Measurements from ENCODE around the gene GPRC5D. TPM values are rescaled to one million over a fixed set of nuclear protein-coding genes. Genes with fewer than 3 reads are reported as not detected.

Gene GPRC5D
- total RNA-seq, 1 donor from 2014 or later: not detected

DNA sequence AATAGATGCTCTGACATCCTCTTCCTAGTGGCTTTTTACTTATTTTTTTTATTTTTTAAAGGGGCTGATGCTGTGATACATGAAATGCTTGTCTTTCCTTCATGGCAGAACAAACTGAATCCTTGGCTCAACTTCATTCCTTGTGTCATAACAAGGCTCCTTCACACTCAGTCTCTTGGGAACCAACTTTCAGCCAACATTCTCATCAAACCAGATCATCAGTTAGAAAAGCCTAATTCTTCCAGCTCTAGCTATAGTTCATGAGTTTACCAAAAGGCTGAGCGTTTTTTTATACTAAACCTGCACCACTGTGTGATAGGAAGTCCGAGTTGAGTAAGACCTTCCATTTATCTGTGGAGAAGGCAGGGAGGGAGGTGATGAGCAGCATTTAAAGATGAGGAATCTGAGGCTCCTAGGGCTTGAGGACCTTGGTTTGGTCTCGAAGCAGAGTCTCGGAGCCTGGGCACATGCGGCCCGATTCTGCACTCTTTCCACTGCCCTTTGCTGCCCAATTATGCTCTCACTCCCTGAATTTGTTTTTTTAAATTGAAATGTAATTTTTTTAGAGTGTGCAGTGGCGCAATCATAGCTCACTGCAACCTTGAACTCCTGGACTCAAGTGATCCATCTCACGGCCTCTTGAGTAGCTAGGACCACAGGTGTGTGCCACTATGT lies 8.2 kb downstream of the GPRC5D start:
- intact Hi-C loops (cut with micrococcal nuclease): no loop called here
- DNase-seq (no peak), ATAC-seq (no peak)

DNA sequence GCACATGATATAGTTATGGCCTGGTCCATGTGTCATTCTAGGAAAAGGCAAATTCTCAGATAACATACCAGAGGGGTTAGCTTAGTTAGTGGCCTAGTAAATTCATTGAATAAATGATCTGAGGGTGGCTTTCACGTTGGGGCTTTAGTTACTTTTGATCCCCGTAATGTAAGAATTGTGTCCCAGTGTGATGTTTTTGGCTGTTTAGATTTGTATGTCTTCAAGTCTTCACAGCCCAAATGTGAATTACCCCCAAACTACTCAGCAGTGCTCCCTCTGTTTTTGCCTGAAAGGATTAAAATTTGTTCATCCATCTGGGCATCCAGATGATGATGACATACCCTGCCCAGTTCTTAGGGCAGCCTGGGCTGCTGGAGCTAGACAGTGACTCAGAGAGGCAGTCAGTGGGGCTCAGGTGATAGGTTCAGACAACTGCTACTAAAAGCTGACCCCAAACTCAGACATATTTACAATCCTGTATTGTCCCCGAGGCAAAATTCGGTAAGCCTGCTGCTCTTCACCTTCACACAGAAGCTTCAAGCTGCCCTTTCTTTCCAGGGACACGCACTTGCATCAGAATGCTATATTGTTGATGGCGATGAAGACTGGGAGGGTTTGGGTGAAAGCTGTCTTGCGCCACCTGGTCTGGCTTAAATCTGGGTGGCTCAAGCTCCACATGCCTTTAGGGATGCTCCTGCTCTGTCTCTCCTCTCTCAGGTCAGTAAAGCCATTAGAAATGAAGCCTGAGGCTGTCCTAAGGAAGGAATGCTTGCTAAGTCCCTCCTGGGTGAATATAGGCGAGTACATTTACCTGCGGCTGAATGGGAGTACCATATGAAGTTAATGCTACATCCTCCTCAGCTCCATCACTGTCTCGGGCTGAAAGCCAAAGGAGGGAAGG lies 10.3 kb downstream of the GPRC5D start:
- intact Hi-C loops (cut with micrococcal nuclease): no loop called here
- DNase-seq: no peak
- no peak for ATAC-seq

DNA sequence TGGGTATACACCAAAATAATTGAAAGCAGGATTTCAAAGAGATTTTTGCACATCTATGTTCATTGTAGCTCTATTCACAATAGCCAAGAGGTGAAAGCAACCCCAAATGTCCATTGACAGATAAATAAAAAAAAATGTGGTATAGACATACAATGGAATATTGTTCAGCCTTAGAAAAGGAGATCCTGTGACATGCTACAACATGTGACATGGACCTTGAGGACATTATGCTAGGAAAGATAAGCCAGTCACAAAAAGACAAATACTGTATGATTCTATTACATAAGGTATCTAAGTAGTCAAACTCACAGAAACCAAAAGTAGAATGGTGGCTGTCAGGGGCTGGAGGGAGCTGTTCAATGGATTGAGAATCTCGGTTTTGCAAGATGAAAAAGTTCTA lies 12.1 kb downstream of the GPRC5D start:
- ATAC-seq (no peak), DNase-seq (no peak)
- intact Hi-C loops (cut with micrococcal nuclease): no loop called here

DNA sequence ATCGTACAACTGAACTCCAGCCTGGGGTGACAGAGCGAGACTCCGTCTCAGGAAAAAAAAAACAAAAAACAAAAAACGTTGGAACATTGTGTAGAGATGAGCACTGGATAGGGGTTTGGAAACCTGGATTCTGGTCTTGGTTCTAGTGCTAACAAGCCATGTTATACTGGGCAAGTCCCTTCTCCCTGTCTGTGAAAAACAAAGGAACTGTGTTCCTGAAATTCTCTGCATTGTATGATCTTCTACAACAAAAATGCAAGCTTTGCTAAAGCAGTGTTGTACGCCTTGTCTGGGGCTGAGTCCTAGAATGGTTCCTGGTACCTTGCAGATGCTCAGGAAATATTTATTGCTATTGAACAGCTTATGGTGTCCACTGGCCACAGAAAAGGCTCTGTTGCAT lies 13.4 kb downstream of the GPRC5D start:
- no peak for ATAC-seq
- intact Hi-C loops (cut with micrococcal nuclease): no loop called here

DNA sequence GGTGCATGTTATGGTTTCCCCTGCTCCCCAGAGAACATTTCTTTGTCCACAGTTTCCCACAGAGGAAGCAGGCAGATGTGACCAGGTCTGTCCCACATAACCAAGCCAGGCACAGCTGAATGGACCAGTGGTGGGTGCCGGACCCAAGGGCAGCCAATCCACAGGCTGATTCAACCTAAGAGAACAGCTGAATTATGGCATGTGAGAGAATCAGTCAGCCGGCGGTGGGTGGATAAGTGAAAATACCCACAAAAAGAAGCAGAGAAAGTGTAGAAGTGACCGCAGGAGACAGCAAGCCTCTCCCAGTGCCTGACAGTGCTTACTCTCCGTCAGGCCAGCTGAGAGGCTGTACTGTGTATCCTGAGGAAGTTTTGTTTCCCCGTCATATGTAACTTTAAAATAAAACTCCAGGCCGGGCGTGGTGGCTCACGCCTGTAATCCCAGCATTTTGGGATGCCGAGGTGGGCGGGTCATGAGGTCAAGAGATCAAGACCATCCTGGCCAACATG lies 14.9 kb downstream of the GPRC5D start:
- intact Hi-C loops (cut with micrococcal nuclease): no loop called here
- DNase-seq (no peak), ATAC-seq (no peak)

More for the DNA sequence above, 13.4 kb downstream of the GPRC5D start:
- DNase-seq: no peak

DNA sequence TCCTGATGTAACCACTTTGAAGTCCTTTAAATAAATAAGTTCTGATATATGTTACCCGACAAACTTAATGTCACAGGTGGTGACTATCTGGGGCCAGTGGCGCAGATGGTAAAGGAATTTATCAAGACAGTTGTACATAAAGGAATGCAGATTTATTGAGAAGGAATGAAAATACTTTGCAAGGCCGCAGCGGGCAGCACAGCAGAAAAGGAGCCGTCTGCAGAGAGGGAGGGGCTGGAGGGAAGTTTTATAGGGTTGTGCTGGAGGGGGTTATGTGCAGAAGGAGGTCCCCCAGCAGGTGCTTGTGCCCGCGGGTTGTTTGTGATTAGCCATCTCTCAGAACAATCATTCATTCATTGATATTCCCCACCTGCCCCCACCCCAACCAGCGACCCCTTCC lies 17.4 kb downstream of the GPRC5D start:
- DNase-seq: no peak
- intact Hi-C loops (cut with micrococcal nuclease): no loop called here
- ATAC-seq: no peak

DNA sequence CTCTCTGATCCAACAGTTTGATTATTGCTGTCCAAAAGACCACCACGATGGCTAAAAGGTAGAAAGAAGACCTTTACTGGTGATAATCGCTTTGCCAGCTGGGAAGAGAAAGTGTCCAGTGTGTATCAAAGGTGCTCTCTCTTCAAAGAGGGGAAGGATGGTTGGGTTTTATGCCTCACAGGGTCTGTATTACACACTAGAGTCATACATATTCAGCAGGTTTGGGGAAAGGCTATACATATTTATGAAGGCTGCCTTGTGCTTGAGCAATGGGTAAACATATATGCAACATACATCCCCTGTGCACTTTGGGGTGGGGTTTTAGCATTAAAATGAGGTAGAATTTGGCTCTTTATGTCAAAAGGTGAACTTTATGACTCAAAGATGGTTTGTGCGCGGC lies 18.2 kb downstream of the GPRC5D start:
- ATAC-seq: no peak
- intact Hi-C loops (cut with micrococcal nuclease): no loop called here

DNA sequence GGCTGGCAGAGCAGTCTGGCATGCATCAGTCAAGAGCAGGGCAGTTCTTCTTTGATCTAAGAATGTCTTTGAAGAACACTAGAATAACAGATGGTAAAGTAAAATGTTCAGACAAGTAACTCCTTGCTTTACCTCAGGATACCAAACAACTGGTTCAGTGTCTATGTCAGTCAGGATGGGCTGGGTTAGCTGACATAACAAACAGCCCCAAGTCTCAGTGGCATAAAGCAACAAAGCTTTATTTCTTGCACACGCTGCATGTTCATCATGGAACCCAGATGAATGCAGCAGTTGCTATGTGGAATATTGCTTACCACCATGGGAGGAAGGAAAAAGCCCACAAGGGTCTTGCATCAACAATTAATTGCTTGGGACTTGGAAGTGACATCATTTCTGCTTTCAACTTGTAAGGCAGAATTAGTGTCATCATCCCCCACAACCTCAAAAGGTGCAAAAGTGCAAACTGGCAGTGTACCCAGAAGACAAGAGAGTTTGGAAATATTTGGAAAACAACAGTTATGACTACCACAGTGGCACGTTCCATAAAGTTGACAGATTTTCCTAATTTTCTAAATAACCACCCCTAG lies 21.2 kb downstream of the GPRC5D start:
- ATAC-seq: no peak
- DNase-seq: no peak
- intact Hi-C loops (cut with micrococcal nuclease): no loop called here

More for the DNA sequence above, 18.2 kb downstream of the GPRC5D start:
- no peak for DNase-seq

DNA sequence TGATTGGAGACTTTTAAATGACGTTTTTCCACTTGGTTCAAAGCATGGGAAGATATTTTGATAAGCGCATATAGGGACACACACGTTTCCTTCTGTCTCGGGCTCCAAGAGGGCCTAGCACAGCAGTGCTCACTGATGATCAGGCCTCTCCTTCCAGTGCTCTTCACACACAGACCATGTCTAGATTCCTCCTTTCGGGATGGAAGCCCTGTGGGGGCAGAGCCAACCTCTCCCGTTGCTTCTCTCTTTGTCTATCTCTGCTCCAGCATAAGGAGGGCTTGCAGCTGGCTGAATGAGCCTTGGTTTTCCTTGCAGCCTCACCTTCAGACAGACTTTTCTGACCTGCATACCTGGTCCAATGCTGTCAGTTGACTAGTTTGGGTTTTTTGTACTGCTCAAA lies 22.3 kb downstream of the GPRC5D start:
- ATAC-seq (no peak), DNase-seq (no peak)
- intact Hi-C loops (cut with micrococcal nuclease): no loop called here

DNA sequence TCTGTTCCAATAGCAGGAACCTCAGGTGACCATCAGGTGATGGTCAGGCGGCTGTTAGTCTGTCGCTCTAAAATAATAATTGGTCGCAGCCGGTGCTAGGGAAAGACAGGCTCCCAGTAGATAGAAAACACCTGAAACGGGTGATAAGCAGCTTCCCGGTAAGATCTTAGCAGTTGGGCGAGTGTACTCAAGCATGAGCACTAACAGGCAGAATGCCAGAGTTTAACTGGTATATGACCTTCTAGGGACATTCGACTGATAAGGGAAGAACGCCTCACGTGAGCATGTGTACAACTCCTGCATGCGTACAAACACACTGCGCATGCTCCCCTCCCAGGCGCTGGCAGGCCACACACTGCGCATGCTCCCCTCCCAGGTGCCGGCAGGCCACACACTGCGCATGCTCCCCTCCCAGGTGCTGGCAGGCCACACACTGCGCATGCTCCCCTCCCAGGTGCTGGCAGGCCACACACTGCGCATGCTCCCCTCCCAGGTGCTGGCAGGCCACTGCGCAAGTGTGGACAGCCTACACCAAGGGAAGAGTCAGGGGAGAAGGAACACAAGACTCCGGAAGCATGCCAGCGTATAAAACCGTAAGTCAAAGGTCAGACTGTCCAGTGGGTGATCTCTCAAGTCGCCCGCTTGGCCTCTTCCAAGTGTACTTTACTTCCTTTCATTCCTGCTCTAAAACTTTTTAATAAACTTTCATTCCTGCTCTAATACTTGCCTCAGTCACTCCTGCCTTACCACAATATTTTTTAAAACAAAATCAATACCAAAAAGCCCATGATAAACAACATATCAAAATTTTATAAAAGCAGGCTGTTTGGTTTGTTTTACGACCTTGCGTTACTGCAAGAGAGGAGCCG lies 24.5 kb downstream of the GPRC5D start:
- intact Hi-C loops (cut with micrococcal nuclease): no loop called here
- DNase-seq: peak; percentile 83
- ATAC-seq: peak; percentile 97

DNA sequence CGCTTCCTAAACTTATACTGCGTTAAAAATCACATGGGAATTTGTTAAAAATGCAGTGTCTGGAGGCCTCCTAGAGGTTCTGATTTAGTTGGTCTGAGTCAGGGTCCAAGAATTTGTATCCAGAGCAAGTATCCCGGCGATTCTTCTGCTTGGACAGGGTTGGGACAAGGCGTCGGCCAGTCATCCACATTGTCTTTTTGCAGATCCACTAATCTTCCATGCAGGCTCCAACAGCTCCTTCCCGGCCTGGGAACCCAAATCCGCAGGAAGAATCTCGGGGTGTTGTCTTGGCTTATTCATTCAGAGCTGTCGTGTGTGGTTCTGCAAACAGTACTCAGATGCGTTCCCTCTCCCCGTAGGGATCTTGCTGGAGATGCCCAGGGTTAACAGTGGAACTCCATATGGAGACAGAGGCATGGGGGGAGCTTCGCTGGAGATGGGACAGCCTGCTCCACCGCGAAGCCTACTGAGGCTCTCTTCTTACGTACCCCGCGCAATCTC lies 25.3 kb downstream of the GPRC5D start:
- intact Hi-C loops (cut with micrococcal nuclease): no loop called here
- no peak for ATAC-seq
- no peak for DNase-seq

DNA sequence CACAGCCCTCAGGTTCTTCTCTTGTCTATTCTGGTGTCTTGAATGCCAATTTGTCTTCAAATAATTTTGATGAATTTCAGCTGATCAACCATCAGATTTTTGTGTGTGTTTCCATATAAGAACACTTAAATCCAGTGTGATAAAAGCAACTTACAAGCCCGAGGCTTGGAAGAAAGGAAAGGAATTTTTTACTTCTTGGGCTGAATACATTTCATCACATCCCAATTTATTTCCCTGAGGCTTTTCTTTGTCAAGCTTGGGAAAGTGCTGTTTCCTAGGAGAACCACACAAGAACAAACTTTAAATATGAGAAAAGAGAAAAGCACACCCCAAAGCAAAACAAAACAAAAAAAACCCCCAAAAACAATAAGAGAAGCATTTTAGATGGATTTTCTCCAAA lies 26.6 kb downstream of the GPRC5D start:
- intact Hi-C loops (cut with micrococcal nuclease): no loop called here
- DNase-seq (no peak), ATAC-seq (no peak)

DNA sequence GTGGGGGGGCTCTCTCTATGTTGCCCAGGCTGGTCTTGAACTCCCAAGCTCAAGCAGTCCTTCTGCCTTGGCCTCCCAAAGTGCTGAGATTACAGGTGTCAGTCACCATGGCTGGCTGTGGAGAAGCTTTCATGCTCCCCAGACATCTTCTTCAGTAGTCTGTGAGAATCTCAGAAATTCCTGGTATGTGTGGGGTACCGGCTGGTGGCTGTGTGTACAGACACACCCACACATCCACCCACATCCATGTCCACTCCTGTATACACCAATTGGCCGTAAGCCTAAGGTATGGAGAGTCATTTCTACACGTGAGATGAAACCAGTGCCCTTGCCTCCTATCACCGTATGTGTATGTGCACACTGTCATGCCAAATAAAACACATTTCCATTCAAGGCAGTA lies 27.8 kb downstream of the GPRC5D start:
- ATAC-seq (no peak), DNase-seq (no peak)
- intact Hi-C loops (cut with micrococcal nuclease): no loop called here

DNA sequence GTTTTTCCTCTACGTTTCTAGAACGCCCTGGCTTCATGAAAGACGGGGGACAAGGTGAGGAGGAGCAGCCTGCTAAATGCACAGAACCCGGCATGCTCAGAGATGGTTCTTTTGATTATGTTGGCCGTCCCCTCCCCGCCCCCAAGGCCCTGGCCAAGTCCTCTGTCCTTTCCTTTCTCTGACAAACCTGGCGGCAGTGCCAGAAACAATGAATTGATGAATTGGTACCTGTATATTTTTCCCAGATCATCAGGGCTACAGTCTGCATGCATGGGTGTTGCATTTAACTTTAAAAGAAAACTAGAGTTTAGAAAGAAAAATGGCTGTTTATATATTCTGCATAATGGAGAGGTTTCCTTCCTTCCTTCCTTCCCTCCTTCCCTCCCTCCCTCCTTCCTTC lies 29.0 kb downstream of the GPRC5D start:
- no peak for DNase-seq
- no peak for ATAC-seq
- intact Hi-C loops (cut with micrococcal nuclease): no loop called here

DNA sequence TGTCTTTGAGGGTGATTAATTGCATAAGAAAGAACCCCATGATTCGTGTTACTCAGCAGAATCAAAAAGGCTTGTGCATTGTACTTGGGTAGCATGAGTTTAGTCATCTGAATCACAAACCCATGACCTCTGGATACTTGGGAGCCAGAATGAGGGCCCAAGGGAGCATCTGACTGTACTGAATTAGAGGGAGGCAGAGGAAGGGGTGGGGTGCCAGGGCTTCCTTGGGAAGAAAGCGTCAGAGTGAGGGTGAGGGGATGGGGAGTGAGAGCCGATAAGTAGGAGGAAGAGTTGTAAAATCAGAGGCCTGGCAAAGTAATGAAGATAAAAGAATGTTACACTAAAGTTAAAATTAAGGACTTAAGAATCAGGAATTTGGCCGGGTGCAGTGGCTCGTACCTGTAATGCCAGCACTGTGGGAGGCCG lies 29.8 kb downstream of the GPRC5D start:
- ATAC-seq (peak; percentile 42), DNase-seq (no peak)
- intact Hi-C loops (cut with micrococcal nuclease): no loop called here

DNA sequence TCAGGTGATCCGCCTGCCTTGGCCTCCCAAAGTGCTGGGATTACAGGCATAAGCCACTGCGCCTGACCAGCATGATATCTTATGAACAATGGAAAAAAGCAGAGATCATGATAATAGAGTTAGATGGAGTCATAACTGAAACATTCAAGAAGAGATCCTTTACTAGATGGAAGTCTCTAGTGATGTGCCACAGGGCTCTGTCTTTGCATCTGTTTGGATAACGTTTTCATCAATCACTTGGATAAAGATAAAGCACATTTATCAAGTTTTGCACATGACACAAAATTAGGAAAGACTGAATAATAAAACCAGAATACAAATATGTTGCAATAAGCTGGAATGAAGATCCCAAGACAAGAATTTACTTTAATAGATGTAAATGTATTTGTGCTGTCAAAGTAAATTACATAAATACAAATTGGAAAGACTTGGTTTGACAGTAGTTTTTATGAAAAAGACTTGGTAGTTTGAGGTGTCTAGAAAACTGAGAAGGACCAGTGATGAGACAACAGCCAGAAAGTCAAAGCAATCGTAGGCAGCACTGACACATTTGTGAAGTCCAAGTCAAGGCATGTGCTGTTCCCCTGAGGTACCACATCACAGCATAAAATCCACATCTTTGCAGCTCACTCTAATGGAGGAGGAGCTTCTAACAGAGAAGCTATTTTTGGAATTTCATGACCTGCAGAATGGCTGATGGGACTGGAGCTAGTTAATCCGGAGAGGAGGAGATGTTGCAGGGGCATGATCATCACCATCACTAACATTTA lies 32.1 kb downstream of the GPRC5D start:
- no peak for ATAC-seq
- intact Hi-C loops (cut with micrococcal nuclease): loop anchor here (5.0 to 10.0 kb wide), 2 partner anchors 175 to 292 kb away; no protein-coding TSS in a partner anchor
- DNase-seq: no peak

DNA sequence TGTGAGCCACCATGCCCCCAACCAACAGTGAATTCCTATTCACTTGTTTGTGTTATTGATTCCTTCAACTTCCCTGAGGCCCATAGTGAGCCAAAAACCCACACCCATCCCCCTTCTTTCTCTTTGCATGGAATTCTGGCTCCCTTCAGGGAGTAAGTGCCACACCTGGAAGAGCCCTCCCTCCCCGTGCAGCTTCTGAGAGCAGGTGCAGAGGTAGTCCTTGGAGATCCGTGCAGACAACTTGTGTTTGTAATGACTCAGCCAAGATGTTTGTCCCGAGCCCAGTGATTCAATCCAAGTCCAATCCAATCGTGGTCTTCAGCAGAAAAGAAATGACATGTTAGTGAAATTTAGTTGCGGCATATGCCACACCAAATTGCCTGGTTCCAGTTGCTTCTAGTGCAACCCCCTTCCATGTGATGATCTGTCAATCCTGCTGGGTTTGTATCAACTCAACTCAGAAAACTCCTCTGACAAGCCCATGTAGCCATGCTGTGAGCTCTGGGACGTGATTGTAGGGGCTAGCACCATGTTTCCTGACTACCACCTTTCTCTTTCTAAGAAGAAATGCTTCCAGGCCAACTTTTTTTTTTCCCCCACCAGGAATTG lies 33.1 kb downstream of the GPRC5D start:
- intact Hi-C loops (cut with micrococcal nuclease): loop anchor here (5.0 to 10.0 kb wide), 2 partner anchors 176 to 293 kb away; no protein-coding TSS in a partner anchor
- DNase-seq (no peak), ATAC-seq (no peak)

DNA sequence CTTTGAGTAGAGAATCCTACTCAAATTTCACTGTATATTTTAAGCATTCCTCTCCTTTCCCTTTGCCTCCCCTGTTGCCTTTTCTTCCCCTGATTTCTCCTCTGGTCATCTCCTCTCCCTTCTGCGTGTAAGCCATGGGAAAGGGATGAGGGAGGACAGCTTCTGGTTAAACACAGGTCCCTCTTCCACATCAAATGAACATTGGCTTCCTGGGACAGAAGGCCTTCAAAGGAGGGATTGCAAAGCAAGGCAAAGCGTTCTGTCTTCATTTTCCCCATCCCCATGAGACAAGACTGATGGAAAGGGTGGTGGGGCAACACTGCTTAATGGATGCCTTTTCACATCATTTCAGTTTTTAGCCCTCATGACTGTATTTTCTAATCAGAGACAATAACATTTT lies 34.5 kb downstream of the GPRC5D start:
- ATAC-seq (no peak), DNase-seq (no peak)
- intact Hi-C loops (cut with micrococcal nuclease): loop anchor here (2.0 to 10.0 kb wide), 3 partner anchors 65 to 295 kb away; no protein-coding TSS in a partner anchor
